Globus pallidus (tissue), 1 donor: ENCODE results near the gene AP5Z1.
"Not testable (repeated sequence)": the region's sequence is repeated elsewhere in the genome, so short reads cannot be mapped to it uniquely, and the experiment has no call there.

Source experiments
- DNase-seq: peaks from one replicate; pipeline ENCODE4 v3.0.0-alpha.2; 2015; ENCODE audit warnings: low spot score

AP5Z1 gene

DNA sequence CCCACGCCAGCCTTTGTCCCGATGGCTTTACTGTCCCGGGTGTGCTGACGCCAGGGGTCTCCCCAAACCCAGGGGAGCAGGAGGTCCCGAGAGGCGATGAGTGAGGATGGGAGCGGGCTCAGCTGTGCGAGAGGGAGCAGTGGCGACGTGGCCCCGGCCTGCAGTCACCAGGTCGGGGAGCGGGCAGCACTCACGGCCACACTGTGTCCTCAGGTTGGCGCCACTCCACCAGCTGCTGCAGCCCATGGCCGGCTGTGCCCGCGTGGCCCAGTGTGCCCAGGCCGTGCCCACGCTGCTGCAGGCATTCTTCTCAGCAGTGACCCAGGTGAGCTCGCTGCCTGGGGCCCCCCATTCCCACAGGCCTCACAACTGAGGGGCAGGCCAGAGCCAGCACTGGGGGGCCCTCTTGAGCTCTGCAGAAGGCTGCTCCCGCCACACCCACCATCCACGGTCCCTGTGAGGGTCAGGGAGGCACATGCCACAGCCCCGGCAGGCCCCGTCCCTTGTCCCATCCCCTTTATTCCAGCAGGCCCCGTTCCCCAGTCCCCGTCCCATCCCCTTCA lies 13.3 kb downstream of the AP5Z1 start:
- no peak for DNase-seq

DNA sequence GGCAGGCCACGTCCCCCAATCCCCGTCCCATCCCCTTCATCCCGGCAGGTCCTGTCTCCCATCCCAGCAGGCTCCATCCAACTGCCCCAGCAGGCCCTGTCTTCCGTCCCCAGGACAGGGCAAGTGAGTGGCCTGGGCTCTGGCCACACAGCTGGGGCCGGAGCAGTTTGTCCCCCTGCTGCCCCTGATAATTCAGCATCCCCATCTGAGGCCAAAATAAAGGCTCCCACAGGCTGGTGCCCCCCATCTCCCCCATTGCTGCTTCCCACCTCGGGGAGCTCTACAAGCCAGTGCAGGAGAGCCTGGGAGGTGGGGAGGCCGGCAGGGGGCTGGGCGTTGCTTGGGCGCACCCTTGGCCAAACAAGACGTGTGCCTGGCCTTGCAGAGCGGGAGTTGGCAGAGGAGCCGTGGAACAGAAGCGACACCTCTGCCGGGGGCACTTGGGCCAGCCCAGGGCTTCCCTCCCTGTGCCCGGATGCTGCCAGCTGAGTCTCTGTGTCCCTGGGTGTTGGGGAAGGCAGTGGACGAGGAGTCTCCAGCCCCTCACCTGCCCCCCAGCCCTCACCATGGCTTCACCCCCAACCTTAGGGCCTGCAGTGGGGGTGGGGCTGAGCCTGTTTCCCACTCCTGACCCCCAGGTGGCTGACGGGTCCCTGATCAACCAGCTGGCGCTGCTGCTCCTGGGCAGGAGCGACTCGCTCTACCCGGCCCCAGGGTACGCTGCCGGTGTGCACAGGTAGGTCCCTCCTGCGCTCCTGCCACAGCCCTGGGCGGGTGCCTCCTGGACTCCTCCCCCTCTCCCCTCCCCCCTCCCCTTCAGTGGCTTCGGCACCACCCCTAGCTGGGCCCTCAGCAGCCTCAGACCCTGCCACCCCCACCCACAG lies 14.0 kb downstream of the AP5Z1 start:
- DNase-seq = no peak

- DNase-seq = no peak
Observed at GRCh38 chr7:4790078-4790465, 14.6 kb downstream of the AP5Z1 start.

DNA sequence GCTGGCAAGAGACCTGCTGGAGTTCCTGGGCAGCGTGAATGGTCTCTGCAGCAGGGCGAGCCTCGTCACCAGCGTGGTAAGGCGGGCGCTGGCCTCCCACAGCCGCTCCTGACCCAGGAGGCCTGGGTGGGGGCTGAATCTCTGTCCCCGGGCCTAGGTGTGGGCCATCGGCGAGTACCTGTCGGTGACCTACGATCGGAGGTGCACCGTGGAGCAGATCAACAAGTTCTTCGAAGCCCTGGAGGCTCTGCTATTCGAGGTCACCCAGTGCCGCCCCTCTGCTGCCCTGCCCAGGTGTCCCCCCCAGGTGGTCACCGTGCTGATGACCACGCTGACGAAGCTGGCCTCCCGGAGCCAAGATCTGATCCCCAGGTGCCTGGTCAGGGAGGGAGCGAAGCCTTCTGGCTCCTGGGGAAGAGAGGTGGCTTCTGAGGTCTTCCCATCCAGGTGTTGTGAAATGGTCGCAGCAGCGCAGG lies 15.1 kb downstream of the AP5Z1 start:
- no peak for DNase-seq

DNA sequence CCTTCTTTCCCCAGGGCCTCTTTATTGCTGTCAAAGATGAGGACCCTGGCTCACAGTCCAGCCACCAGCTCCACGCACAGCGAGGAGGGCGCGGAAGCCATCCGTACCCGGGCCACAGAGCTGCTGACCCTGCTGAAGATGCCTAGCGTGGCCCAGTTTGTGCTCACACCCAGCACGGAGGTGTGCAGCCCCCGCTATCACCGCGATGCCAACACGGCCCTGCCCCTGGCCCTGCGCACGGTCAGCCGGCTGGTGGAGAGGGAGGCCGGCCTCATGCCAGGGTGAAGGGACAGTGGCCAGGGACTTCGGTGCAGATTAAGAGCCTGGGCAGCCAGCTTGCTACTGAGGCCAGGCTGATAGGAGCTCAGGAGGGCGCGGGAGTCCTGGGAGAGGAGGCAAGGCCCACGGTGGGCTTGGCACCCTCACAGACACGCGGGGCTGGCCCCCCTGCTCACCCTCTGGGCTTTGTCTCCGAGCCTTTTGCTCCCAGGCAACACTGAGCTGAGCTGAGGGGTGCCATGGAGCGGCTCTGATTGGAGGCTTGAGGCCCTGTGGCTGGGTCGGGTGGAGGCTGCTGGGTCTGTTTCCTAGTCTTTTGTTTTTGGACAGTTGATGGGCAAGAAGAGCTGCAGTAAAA lies 15.8 kb downstream of the AP5Z1 start:
- DNase-seq = no peak

DNA sequence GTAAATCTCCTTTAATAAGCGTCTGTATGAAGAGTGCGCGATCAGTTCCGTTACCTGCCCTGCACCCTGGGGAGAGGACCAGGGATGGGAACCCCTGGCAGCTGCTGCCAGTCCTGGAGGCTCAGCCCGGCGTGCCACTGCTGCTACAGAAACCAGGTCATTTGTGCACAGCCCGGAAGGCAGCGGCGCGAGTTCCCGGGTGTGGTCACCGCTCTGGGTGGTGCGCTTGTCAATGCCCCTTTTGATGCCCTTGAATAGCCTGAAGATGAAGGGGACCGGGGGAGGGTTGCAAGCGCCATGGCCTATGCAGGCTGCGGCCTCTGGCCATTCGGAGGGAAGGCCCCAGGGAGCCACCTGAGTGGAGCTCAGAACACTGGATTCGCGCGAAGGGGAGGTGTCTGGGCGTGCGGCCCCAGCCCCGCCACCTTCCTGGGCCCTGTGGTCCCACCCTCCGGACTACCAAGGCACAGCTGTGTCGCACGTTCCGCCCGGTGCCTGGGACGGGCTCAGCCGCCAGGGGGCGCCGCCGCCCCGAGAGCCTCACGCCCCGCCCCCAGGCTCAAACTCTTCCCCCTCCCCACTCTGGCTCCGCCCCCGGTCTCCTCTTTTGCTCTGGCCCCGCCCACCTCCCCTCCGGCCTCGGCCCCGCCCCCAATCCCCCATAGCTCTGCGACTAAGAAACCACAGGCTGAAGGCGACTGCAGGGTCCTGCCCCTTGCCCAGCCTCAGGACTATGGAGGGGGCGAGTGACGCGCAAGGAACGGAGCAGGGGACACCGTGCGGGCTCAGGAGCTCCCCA lies 16.5 kb downstream of the AP5Z1 start:
- DNase-seq = peak; percentile 77

DNA sequence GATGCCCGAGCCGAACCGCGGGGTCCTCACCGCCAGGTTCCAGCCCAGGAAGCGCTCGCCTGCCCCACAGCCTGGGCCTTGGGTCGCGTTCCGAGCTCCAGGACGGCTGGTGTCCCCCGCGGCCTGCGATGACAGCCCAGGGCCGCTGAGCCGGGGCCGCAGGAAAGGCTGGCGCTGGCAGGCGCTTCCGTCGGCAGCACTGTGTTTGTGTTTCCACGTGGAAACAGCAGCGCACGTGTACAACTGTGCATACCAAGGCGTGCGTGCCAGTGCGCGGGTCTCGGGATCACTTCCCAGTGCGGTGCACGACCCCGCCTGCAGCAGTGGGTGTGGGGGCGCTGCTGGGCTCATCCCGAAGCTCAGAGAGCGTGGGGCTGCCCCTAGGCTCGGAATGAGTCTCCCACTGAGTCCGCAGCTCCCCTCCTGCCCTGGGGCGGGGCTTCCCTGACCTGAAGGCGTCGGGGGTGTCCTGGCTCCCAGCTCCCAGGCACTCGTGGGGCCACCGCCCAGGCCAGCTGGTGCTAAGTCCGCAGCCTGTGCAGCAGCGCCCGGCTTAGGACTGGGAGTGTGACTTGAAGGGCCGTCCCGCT lies 17.2 kb downstream of the AP5Z1 start:
- no peak for DNase-seq

DNA sequence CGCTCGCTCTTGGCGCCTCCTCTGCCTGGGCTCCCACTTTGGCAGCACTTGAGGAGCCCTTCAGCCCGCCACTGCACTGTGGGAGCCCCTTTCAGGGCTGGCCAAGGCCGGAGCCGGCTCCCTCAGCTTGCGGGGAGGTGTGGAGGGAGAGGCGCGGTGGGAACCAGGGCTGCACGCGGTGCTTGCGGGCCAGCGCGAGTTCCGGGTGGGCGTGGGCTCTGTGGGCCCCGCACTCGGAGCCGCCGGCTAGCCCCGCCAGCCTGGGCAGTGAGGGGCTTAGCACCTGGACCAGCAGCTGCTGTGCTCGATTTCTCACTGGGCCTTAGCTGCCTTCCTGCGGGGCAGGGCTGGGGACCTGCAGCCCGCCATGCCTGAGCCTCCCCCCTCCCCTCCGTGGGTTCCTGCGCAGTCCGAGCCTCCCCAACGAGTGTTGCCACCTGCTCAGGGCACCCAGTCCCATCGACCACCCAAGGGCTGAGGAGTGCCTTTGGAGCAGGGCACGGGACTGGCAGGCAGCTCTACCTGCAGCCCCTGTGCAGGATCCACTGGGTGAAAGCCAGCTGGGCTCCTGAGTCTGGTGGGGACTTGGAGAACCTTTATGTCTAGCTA lies 18.1 kb downstream of the AP5Z1 start:
- DNase-seq = not testable (repeated sequence)

- DNase-seq = not testable (repeated sequence)
Observed at GRCh38 chr7:4794171-4794570, 18.7 kb downstream of the AP5Z1 start.

DNA sequence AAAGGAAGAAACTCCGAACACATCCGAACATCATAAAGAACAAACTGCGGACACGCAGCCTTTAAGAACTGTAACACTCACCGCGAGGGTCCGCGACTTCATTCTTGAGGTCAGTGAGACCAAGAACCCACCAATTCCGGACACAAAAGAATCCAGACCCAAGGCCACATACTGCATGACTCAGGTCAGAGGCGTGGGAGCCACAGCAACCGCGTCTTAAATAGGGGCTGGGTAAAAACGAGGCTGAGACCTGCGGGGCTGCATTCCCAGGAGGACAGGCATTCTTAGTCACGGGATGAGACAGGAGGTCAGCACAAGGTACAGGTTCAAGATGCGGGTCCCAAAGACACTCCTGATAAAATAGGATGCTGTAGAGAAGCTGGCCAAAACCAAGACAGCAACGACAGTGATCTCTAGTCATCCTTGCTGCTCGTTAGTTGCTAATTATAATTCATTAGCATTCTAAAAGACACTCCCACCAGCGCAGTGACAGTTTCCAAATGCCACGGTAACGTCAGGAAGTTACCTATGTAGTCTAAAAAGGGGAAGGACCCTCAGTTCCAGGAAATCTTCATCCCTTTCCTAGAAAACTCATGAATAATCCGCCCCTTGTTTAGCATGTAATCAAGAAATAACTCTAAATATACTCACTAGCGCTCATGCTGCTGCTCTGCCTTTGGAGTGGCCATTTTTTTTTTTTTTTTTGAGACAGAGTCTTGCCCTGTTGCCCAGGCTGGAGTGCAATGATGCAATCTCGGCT lies 19.3 kb downstream of the AP5Z1 start:
- no peak for DNase-seq

- no peak for DNase-seq
Observed at GRCh38 chr7:4796453-4796852, 21.0 kb downstream of the AP5Z1 start.

DNA sequence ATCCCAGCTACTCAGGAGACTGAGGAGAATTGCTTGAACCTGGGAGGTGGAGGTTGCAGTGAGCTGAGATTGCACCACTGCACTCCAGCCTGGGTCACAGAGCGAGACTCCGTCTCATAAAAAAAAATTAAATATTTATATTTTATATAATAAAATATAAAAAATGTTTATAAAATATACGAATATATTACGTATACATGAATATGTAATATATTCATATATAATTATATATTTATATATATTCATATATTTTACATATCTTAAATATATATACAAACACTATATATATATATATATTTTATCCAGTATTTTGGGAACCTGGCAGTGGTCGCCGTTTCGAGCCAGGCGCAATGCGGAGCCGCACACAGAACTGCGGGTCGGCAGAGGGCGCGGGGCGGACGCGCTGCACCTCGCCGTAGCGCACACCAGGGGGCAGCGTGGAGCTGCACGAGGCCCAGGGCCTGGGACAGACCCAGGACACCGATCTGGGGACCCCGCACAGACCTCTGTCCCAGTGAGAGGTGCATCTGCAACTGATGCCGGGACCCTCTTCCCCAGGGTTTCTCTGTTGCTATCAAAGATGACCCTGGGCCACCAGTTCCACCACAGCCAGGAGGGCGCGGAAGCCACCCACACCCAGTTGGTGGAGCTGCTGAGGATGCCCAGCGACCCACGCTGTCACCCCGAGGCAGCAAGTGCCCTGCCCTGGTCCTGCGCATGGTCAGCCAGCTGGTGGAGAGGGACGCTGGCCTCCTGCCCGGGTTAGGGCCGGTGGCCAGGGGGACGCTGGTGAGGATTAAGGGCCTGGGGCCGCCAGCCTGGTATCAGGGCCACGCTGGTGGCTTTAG lies 22.7 kb downstream of the AP5Z1 start:
- DNase-seq = no peak

DNA sequence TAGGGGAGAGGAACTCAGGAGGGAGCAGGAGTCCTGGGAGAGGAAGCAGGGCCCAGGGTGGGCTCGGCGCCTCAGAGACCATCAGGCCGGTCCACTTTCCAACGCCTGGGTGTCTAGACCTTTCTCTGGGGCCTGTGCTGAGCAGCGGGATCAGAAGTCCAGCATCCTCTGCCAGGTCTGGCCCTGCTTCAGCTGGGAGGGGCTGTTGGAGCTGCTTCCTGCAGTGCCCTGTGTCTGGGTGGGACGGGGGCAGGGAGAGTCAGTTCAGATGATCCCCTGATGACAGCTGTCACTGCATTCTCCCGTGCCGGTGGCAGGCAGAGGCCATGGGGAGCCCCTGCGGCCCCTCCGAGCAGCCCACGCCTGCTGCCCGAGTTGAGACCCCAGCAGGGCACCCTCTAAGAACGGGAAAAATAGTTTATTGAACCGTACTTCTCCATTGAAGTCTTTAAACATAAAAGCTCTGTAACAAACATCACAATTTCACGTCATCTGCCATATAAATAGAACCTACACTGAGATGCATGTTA lies 23.3 kb downstream of the AP5Z1 start:
- no peak for DNase-seq

DNA sequence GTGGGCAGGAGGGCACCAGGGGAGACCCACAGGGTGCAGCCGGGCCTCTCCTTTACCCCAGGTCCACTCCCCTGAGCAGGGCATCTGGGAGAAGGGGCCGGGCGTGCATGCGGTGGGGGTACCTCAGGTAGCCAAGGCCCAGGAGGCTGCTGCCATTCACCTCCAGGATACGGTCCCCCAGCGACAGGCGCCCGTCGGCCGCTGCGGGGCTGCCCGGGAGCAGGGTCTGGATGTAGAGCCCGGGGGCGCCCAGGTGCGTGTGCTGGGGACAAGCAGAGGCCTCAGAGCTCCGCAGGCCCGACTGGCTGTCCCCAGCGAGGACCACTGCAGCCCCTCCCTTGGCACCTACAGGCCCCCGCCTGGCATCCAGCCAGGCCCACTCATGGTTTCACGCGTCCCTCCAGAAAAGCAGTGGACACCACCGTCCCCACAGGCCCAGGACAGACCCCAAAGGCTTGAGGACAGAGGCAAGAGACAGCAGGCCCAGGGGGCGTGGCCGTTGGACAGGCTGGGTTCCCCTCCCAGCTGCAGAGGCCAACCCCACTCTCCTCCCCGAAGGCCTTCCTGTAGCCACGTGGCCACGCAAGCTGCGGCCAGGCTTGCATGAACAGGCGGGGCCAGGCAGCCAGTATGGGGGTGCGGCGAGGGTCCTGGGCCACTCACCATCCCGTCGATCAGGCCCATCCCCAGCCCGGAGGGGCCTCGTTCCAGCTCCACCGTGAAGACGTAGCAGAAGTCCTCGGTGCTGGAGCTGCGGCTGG lies 24.3 kb downstream of the AP5Z1 start:
- DNase-seq = no peak

- no peak for DNase-seq
Observed at GRCh38 chr7:4800487-4800886, 25.1 kb downstream of the AP5Z1 start.

GRCh38 chr7:4800926-4801838 lies 25.8 kb downstream of the AP5Z1 start:
- DNase-seq = no peak

- DNase-seq = no peak
Observed at GRCh38 chr7:4801839-4802231, 26.4 kb downstream of the AP5Z1 start.

GRCh38 chr7:4802577-4802976 lies 27.2 kb downstream of the AP5Z1 start:
- DNase-seq = not testable (repeated sequence)
